Measurements from ENCODE around the gene SH3D19.

Gene SH3D19

GRCh38 chr4:151133311-151133710 is 192.1 kb downstream of the SH3D19 start:
- H3K4me3 ChIP-seq (ENCODE audit: low read length), result no peak overlapping the region
- no peak for TF ChIP-seq ZNF274 (IDR thresholded peaks at IDR 0.05; ENCODE audit: low read depth, low read length)

DNA sequence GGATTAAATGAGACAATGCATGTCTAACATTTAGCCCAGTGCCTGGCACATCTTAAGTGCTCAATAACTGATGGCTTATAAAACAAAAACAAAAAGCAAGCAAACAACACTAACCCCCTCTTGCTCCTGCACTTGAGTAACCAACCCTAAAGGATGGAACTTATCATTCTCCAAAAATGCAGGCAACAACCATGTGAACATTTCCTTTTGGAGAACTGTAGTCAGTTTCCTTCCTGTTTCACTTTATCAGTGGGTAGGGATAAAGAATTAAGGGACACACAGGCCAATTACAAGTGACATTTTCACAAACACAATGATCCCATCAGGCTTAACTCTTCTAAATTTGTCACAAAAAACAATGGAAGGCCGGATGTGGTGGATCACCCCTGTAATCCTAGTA is 195.6 kb downstream of the SH3D19 start:
- no peak overlapping the region for H3K4me3 ChIP-seq (ENCODE audit: low read length)
- TF ChIP-seq ZNF274 (IDR thresholded peaks at IDR 0.05; ENCODE audit: low read depth, low read length), result no peak

DNA sequence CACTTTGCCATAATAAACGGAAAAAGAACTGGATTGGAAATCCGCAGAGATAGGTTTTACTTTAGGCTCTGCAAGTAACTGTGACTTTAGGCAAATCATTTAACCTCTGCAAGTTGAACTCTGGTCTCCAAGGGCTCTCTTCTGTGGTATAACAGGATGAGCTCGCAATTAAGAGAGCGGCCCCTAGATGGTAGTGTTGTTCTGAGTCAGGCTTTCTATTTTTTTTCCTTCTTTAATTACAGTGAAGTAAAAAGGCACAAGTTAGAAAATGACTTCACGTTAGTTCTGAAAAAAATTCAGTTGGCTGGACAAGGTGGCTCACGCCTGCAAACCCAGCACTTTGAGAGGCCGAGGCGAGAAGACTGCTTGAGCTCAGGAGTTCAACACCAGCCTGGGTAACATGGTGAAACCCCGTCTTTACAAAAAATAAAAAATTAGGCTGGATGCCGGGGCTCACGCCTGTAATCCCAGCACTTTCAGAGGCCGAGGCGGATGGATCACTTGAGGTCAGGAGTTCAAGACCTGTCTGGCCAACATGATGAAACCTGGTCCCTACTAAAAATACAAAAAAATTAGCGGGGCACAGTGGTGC is 207.9 kb downstream of the SH3D19 start:
- H3K4me3 ChIP-seq (ENCODE audit: low read length), result no peak overlapping the region
- TF ChIP-seq ZNF274 (IDR thresholded peaks at IDR 0.05; ENCODE audit: low read depth, low read length), result no peak

DNA sequence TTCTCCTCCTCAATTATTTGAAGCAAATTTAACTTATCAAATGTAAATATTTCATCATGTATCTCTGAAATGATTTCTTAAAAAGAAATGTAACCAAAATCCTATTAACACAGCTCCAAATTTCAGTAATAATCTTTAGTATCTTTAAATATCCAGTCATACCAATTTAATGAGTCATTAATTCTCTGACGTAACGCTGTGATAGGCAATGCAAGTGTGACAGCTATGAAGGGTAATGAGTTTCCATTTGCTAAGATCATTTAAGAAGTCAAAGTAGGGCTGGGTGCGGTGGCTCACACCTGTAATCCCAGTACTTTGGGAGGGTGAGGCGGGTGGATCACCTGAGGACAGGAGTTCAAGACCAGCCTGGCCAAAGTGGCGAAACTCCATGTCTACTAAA is 210.4 kb downstream of the SH3D19 start:
- TF ChIP-seq ZNF274 (IDR thresholded peaks at IDR 0.05; ENCODE audit: low read depth, low read length), result no peak

DNA sequence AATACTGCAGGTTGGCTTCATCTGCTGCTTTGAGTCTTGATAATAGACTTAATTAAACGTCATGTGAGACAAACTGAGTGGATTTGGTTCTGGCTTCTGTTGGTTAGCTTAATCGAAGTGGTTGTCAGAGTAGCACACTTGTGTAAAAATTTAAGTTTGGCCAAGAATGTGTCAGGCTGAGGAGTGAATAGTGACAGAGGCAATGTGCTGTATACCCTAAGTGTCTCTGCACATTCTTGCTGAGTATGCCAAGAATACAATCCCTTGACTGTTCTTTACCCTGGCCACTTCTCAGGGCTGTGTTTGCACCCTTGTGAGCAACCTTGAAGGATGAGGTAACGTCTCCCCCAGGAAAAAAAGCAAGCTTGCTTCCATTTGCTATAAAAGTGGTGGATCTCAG is 211.1 kb downstream of the SH3D19 start:
- TF ChIP-seq ZNF274 (IDR thresholded peaks at IDR 0.05; ENCODE audit: low read depth, low read length), result no peak
- no peak overlapping the region for H3K4me3 ChIP-seq (ENCODE audit: low read length)

More for the DNA sequence above, 210.4 kb downstream of the SH3D19 start:
- H3K4me3 ChIP-seq (ENCODE audit: low read length), result no peak overlapping the region

DNA sequence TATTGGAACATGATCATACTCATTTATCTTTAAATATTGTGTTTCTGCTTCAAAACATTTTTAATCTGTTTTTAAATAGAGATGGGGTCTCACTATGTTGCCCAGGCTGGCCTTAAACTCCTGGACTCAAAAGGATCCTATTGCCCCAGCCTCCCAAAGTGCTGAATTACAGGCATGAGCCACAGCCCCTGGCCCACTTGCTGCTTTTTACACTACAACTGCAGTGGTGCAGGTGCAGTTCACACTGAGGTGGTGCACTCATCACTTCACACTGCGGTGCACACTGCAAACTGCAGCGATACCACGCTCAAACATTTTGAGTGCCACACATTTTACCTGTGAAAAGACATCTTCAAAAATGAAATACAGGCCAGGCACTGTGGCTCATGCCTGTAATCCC is 215.2 kb downstream of the SH3D19 start:
- H3K4me3 ChIP-seq (ENCODE audit: low read length), result no peak overlapping the region
- TF ChIP-seq ZNF274 (IDR thresholded peaks at IDR 0.05; ENCODE audit: low read depth, low read length), result no peak

- H3K4me3 ChIP-seq (ENCODE audit: low read length), result no peak overlapping the region
- TF ChIP-seq ZNF274 (IDR thresholded peaks at IDR 0.05; ENCODE audit: low read depth, low read length), result no peak
These were observed 218.3 kb downstream of the SH3D19 start for GRCh38 chr4:151107063-151107462.

- no peak for TF ChIP-seq ZNF274 (IDR thresholded peaks at IDR 0.05; ENCODE audit: low read depth, low read length)
- H3K4me3 ChIP-seq (ENCODE audit: low read length), result no peak overlapping the region
These were observed 219.9 kb downstream of the SH3D19 start for GRCh38 chr4:151105454-151106032.

DNA sequence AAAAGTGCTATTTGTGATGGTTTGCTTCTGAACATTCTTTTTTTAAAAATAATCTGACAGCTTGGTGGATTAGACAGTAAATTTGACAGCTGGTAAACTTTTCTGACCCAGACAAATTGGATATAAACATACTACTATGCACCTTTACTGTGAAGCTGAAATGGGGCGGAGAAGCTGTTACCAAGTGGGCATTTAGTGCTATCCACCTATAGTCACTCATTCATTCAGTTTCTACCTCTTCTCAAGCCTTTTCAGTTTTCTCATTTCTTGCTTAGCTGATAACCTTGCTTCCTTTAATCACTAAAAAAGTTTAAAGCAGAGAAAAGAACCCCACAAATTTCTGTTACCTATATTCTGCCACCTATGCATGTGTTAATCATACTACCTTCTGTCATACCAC is 220.8 kb downstream of the SH3D19 start:
- no peak overlapping the region for H3K4me3 ChIP-seq (ENCODE audit: low read length)
- no peak for TF ChIP-seq ZNF274 (IDR thresholded peaks at IDR 0.05; ENCODE audit: low read depth, low read length)

- TF ChIP-seq ZNF274 (IDR thresholded peaks at IDR 0.05; ENCODE audit: low read depth, low read length), result no peak
- no peak overlapping the region for H3K4me3 ChIP-seq (ENCODE audit: low read length)
These were observed 221.6 kb downstream of the SH3D19 start for GRCh38 chr4:151103758-151104157.

DNA sequence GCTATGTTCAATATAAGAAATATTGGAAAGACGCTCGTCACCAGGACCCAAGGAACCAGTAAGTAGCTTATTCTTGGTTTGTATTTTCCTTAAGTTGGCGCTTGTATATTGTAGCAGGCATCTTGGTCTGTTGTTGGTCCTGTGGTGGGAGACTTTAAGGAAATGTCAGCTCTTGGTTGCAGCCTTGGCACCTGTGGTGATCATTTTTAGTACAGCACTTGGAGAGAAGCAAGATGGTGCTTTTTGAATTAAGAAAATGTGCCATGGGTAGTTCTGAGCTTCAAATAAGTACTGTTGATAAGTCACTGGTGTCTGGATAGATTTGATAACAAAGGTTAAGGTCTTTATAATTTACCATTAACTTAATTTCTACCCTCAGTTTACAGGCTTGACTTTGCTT is 224.9 kb downstream of the SH3D19 start:
- no peak for TF ChIP-seq ZNF274 (IDR thresholded peaks at IDR 0.05; ENCODE audit: low read depth, low read length)
- H3K4me3 ChIP-seq (ENCODE audit: low read length), result peak overlapping the region; percentile 100

GRCh38 chr4:151099976-151100417 is 225.4 kb downstream of the SH3D19 start:
- TF ChIP-seq ZNF274 (IDR thresholded peaks at IDR 0.05; ENCODE audit: low read depth, low read length), result no peak

DNA sequence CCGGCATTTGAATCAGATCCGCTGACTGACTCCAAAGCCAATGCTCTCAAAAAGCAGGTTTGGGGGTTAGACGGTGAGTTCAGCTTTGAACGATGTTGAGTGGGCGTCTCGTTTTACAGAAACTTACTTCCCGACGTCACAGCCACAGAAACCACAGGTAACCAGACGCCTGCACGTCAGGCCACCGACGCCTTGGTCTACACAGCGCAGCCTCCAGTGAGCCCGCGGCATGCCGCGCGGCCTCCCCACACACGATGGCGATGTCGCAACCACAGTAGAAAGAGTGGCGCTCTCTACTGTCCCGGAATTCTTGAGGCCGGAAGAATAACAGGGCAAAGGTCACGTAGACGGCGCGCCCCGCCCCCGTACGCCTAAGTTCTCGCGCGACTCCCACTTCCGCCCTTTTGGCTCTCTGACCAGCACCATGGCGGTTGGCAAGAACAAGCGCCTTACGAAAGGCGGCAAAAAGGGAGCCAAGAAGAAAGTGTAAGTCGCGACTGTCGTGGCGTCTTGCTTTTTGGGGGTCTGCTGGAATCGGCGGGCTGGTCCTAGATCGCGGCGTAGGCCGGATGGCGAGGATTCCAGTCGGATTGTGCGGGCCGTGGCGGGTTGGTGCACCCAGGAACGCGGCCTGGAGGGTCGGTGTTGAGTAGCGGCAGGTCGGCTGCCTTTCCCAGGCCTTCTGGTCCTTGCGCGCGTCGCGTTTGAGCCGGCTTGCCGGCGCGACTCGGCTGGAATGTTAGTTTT is 226.0 kb downstream of the SH3D19 start, which contains the start of gene RPS3A:
RPS3A (plus strand) TSS at position 400 of the 747 bp plus-strand sequence; CDS start at position 425, 25 bp downstream.
- peak within 1 kb of the TSS; percentile 100 for H3K4me3 ChIP-seq (ENCODE audit: low read length)
- no peak for TF ChIP-seq ZNF274 (IDR thresholded peaks at IDR 0.05; ENCODE audit: low read depth, low read length)

More at GRCh38 chr4:151099976-151100417, 225.4 kb downstream of the SH3D19 start:
- H3K4me3 ChIP-seq (ENCODE audit: low read length), result peak overlapping the region; percentile 100

- TF ChIP-seq ZNF274 (IDR thresholded peaks at IDR 0.05; ENCODE audit: low read depth, low read length), result no peak
- H3K4me3 ChIP-seq (ENCODE audit: low read length), result peak overlapping the region; percentile 74; the same call in 1 of the 2 replicates
These were observed 226.5 kb downstream of the SH3D19 start for GRCh38 chr4:151098979-151099228.

DNA sequence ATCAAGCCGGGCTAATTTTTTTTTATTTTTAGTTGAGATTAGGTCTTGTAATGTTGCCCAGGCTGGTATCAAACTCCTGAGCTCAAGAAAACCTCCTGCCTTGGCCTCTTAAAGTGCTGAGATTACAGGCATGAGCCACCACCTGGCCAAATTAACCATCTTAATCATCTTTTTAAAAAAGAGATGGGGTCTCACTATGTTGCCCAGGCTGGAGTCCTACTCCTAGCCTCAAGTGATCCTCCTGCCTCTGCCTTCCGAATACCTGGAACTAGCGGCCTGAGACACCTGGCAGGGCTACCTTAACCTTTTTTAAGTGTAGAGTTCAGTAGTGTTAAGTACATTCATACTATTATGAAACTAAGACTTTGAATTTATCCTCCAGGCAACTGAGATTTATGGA is 227.6 kb downstream of the SH3D19 start:
- H3K4me3 ChIP-seq (ENCODE audit: low read length), result no peak overlapping the region
- no peak for TF ChIP-seq ZNF274 (IDR thresholded peaks at IDR 0.05; ENCODE audit: low read depth, low read length)
